SK-N-SH (cell line): Measurements from ENCODE around the gene CX3CR1. TPM values are rescaled to one million over a fixed set of nuclear protein-coding genes. Genes with fewer than 3 reads are reported as not detected.

Source experiments
- CTCF ChIA-PET: fragments of 300-600, 350-600 bp; formaldehyde crosslinking; extraction: SDS; loops from one replicate; lab custom pipeline; 2021; lab: Yijun Ruan, JAX
- POLR2A ChIA-PET: fragments of 350-600 bp; sonication (Branson Sonifier 250); formaldehyde crosslinking; extraction: SDS; loops from one replicate; lab custom pipeline; 2020; ENCODE audit warnings: antibody characterized with exemption, inconsistent platforms; lab: Yijun Ruan, JAX
- DNase-seq: peaks from one replicate; pipeline ENCODE4 v3.0.0; 2012
- H2AFZ ChIP-seq: fragments of 200-600 bp; sonication (generic); 2 replicates; pipeline ENCODE4 v1.8.1; 2016; ENCODE audit warnings: antibody characterized with exemption, mild to moderate bottlenecking, low read depth
- H3F3A ChIP-seq: fragments of 200-600 bp; sonication (generic); replicated peaks from 2 replicates; pipeline ENCODE3; 2016; ENCODE audit warnings: antibody characterized with exemption, mild to moderate bottlenecking; ENCODE audit not compliant: insufficient read depth
- H3K27ac ChIP-seq, 2 experiments: fragments of 200-500 bp in 1 of 2; fragments of 200-600 bp in 1 of 2; sonication (Bioruptor generic) in 1 of 2; sonication (generic), shearing (Covaris generic) in 1 of 2; 2 replicates each; pipeline versions ENCODE4 v1.5.1 to v1.6.1; 2014 to 2016; ENCODE audit warnings: low read depth in 2 of 2, inconsistent platforms in 1 of 2, low read length in 1 of 2, mild to moderate bottlenecking in 1 of 2, mixed read lengths in 1 of 2
- H3K27me3 ChIP-seq: fragments of 200-600 bp; sonication (generic), shearing (Covaris generic); 2 replicates; pipeline ENCODE4 v1.6.1; 2016; ENCODE audit warnings: mixed run types; ENCODE audit not compliant: insufficient read depth
- H3K36me3 ChIP-seq, 2 experiments: fragments of 200-500 bp in 1 of 2; fragments of 200-600 bp in 1 of 2; sonication (Bioruptor generic) in 1 of 2; sonication (generic) in 1 of 2; replicated peaks in 1 of 2; 2 replicates each; pipeline versions ENCODE3 to v1.5.1; 2014 to 2016; ENCODE audit warnings: low read length in 1 of 2, mild to moderate bottlenecking in 1 of 2; ENCODE audit not compliant: insufficient read depth in 2 of 2, control insufficient read depth in 1 of 2
- H3K4me1 ChIP-seq, 2 experiments: fragments of 200-500 bp in 1 of 2; fragments of 200-600 bp in 1 of 2; sonication (Bioruptor generic) in 1 of 2; sonication (generic), shearing (Covaris generic) in 1 of 2; 2 replicates each; pipeline versions ENCODE4 v1.5.1 to v1.6.1; 2014 to 2016; ENCODE audit warnings: low read depth in 1 of 2, low read length in 1 of 2, mixed run types in 1 of 2; ENCODE audit not compliant: insufficient read depth in 2 of 2, control insufficient read depth in 1 of 2
- H3K4me2 ChIP-seq: fragments of 200-600 bp; sonication (generic), shearing (Covaris generic); 2 replicates; pipeline ENCODE4 v1.6.1; 2017; ENCODE audit warnings: mixed run types
- H3K4me3 ChIP-seq, 2 experiments: fragments of 200-500 bp in 1 of 2; fragments of 200-600 bp in 1 of 2; sonication (Bioruptor generic) in 1 of 2; sonication (generic), shearing (Covaris generic) in 1 of 2; 2 replicates each; pipeline versions ENCODE4 v1.5.1 to v1.8.1; 2014 to 2016; ENCODE audit warnings: low read depth in 2 of 2, inconsistent platforms in 1 of 2, low read length in 1 of 2, mild to moderate bottlenecking in 1 of 2, mixed read lengths in 1 of 2, moderate library complexity in 1 of 2
- H3K79me2 ChIP-seq: fragments of 200-600 bp; sonication (generic); 2 replicates; pipeline ENCODE4 v1.8.1; 2017; ENCODE audit warnings: mild to moderate bottlenecking; ENCODE audit not compliant: insufficient read depth
- H3K9ac ChIP-seq: fragments of 200-600 bp; sonication (generic); 2 replicates; pipeline ENCODE4 v1.6.1; 2017; ENCODE audit warnings: mixed run types
- H3K9me2 ChIP-seq: fragments of 200-600 bp; sonication (generic); 2 replicates; pipeline ENCODE4 v1.6.1; 2017; ENCODE audit warnings: mixed run types
- H3K9me3 ChIP-seq: fragments of 200-600 bp; sonication (generic); 2 replicates; pipeline ENCODE4 v1.6.1; 2017; ENCODE audit warnings: mixed run types, mild to moderate bottlenecking, moderate library complexity
- H4K20me1 ChIP-seq: fragments of 200-600 bp; sonication (generic); 2 replicates; pipeline ENCODE4 v1.6.1; 2017; ENCODE audit warnings: mild to moderate bottlenecking, mixed run types; ENCODE audit not compliant: insufficient read depth
- CHD2 ChIP-seq: fragments of 150-350 bp; IDR thresholded peaks from 2 replicates; pipeline ENCODE4 v1.6.1; 2018; ENCODE audit warnings: low read length; ENCODE audit not compliant: partially characterized antibody
- ELF1 ChIP-seq: IDR thresholded peaks from 2 replicates; pipeline ENCODE4 v1.4.0; 2012
- EP300 ChIP-seq, 2 experiments: IDR thresholded peaks; 2 replicates each; pipeline versions ENCODE4 v1.4.0 to v1.6.1; 2012; ENCODE audit warnings: borderline replicate concordance in 1 of 2, low read depth in 1 of 2, low read length in 1 of 2
- FOSL2 ChIP-seq: IDR thresholded peaks from 2 replicates; pipeline ENCODE4 v1.4.0; 2012; ENCODE audit warnings: low read depth, mild to moderate bottlenecking, moderate library complexity, borderline replicate concordance
- FOXJ3 ChIP-seq: sonication (generic); formaldehyde crosslinking; IDR thresholded peaks from 2 replicates; pipeline ENCODE4 v1.5.1; 2020; ENCODE audit warnings: mild to moderate bottlenecking, missing genetic modification reagents
- FOXM1 ChIP-seq: IDR thresholded peaks from 2 replicates; pipeline ENCODE4 v1.4.0; 2012; ENCODE audit warnings: low read depth, mild to moderate bottlenecking
- GABPA ChIP-seq: IDR thresholded peaks from 2 replicates; pipeline ENCODE4 v1.4.0; 2012; ENCODE audit warnings: low read depth, mild to moderate bottlenecking
- GATA2 ChIP-seq: sonication (generic); formaldehyde crosslinking; IDR thresholded peaks from 2 replicates; pipeline ENCODE4 v1.5.0; 2020; ENCODE audit warnings: mild to moderate bottlenecking, missing genetic modification reagents
- JUND ChIP-seq: IDR thresholded peaks from 2 replicates; pipeline ENCODE4 v1.4.0; 2012
- MEF2A ChIP-seq: IDR thresholded peaks from 2 replicates; pipeline ENCODE4 v1.4.0; 2012; ENCODE audit warnings: low read depth, borderline replicate concordance
- NFIC ChIP-seq: IDR thresholded peaks from 2 replicates; pipeline ENCODE4 v1.4.0; 2012; ENCODE audit warnings: borderline replicate concordance
- NRF1 ChIP-seq: IDR thresholded peaks from 2 replicates; pipeline ENCODE4 v1.6.1; 2012; ENCODE audit warnings: low read depth, mild to moderate bottlenecking, low read length
- POLR2AphosphoS5 ChIP-seq: IDR thresholded peaks from 2 replicates; pipeline ENCODE4 v1.6.1; 2012; ENCODE audit warnings: low read depth, low read length
- RAD21 ChIP-seq: IDR thresholded peaks from 2 replicates; pipeline ENCODE4 v1.6.1; 2012; ENCODE audit warnings: mild to moderate bottlenecking, low read length
- RCOR1 ChIP-seq: fragments of 150-350 bp; IDR thresholded peaks from 2 replicates; pipeline ENCODE4 v1.6.1; 2017; ENCODE audit warnings: antibody characterized with exemption, low read length
- RFX5 ChIP-seq: IDR thresholded peaks from 2 replicates; pipeline ENCODE4 v1.6.1; 2012; ENCODE audit warnings: mild to moderate bottlenecking, improper control_type of control experiment, low read length
- SMC3 ChIP-seq: IDR thresholded peaks from 2 replicates; pipeline ENCODE4 v1.6.1; 2012; ENCODE audit warnings: low read depth, low read length, improper control_type of control experiment
- TAF1 ChIP-seq: IDR thresholded peaks from 2 replicates; pipeline ENCODE4 v1.6.1; 2012; ENCODE audit warnings: low read depth, mild to moderate bottlenecking, low read length, moderate library complexity, borderline replicate concordance
- TCF12 ChIP-seq: IDR thresholded peaks from 2 replicates; pipeline ENCODE4 v1.4.0; 2012
- TEAD4 ChIP-seq: IDR thresholded peaks from 2 replicates; pipeline ENCODE4 v1.4.0; 2012; ENCODE audit warnings: mild to moderate bottlenecking, borderline replicate concordance; ENCODE audit not compliant: insufficient read depth
- YY1 ChIP-seq: IDR thresholded peaks from 2 replicates; pipeline ENCODE4 v1.4.0; 2012; ENCODE audit warnings: low read depth, mild to moderate bottlenecking
- WGBS: methylation state at CpG from one replicate; pipeline ENCODE4 v1.1.6; 2017; ENCODE audit warnings: low lambda C conversion rate; 5-methylcytosine and 5-hydroxymethylcytosine counted together
- polyA plus RNA-seq, 3 experiments: library from polyadenylated mRNA; depleted of rRNA; stranded (reverse); fragments of >200 nt; gene quantifications; 2 replicates each; pipeline ENCODE4 v1.2.3, GENCODE V29; 2012
- TF ChIP-seq, protein P1 (sequence below): IDR thresholded peaks from 2 replicates; pipeline ENCODE4; 2012
- TF ChIP-seq, protein P2 (sequence below): IDR thresholded peaks from 2 replicates; pipeline ENCODE4 v1.4.0; 2012; ENCODE audit warnings: low read depth, borderline replicate concordance
- TF ChIP-seq, protein P3 (sequence below): IDR thresholded peaks from 2 replicates; pipeline ENCODE4 v1.4.0; 2012; ENCODE audit warnings: low read depth, borderline replicate concordance

CX3CR1 gene
- polyA plus RNA-seq, 1 of the 3 experiments (the other 2 are of a cell fraction) = not detected

DNA sequence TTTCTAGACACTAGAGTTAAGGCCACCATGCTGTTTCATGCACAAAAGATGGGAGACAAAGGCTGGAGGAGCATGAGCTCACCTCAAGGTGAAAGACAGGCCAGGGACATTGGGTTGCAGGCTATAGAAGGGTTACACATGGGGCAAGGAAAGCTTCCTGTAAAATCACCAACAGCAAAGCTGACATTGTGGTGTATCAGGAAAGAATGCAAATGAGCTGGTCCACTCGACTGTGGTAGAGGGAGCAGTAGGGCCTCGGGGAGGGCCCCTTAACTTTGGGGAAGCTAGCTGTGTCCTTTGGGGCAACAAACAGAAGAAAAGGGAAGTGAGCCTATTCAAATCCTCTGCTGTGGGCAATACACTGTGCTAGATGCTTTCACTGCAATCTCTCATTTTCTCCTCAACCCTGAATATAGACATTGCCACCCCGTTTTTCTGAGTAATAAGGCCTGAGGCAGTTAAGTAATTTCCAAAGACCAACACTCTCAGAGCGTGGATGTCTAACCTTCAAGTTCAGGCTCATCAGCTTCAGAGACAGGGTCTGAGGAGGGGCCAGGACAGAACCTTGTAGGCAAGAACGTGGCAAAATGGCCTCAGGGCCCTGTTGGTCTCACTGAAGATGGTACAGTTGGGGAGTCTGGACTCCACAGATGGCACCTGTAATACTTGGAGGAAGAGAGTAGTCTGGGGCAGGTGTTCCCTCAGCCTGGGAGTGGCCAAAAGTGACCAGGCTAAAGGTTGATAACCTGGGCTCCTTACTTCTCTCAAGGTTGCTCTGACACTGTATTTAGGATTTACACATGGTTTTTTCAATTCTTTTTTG is 24.1 kb downstream of the CX3CR1 start:
- CTCF ChIA-PET = no interaction called here
- TF ChIP-seq POLR2AphosphoS5 = no peak
- TF ChIP-seq CHD2 = no peak
- no peak for TF ChIP-seq RFX5
- no peak for TF ChIP-seq FOSL2
- TF ChIP-seq RCOR1 = no peak
- no peak for TF ChIP-seq TEAD4
- TF ChIP-seq, all 33 proteins: peak for 0
- POLR2A ChIA-PET = no interaction called here

DNA sequence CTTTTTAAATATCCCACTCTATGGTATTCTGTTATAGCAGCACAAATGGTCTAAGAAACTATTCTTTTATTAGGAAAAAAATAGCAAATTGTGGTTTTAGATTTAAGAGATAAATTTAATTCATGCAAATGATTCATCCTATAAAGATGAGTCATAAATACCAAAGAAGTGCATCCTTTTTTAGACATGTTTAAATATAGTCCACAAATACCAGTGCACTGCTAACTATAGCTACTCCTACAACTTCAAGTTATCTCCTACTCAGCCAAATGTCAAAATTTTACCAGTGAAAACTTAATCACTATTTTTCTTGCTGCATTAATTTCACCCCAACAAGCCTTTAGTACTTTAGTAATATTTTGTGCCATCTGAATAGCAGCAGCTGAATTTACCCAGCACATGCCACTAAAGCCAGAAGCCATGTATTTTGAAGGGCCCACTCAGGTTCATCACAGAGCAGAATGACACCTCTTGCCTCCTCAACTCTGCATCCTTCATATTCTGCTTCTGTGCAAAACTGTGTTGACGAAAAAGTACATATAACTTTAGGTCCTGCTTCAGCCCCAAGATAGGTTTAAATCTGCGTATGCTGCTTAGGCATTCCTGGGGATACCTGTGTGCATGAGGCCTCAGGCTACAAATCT is 24.9 kb downstream of the CX3CR1 start:
- Histone ChIP-seq H3K4me1 (0 out of 4 replicates have a peak, but pooled peaks cover 0 to 7% of the 10 kb centered on the region in 2 experiments), H3F3A (peaks cover 8% of the 10 kb centered on the region), H3K79me2 (no peaks in the 10 kb centered on the region), H3K9me3 (no peaks in the 10 kb centered on the region), H2AFZ (no peak overlapping the region; the same call in 1 of the 2 replicates), H4K20me1 (no peaks in the 10 kb centered on the region), H3K27ac (peak overlapping the region in 1 of 2 experiments; percentile 55; a peak in 2 of 4 replicates), H3K9me2 (no peaks in the 10 kb centered on the region), H3K9ac (no peak overlapping the region), H3K4me2 (0 out of 2 replicates have a peak overlapping the region, but pooled peaks have one; percentile 12), H3K4me3 (no peak overlapping the region), H3K36me3 (no peaks in the 10 kb centered on the region), H3K27me3 (0 out of 2 replicates have a peak, but pooled peaks cover 1% of the 10 kb centered on the region)
- no peak for DNase-seq
- ChIA-PET CTCF (no interaction called here), POLR2A (no interaction called here)
- WGBS = 33% methylated on average over 2 of the region's 2 CpGs
- TF ChIP-seq TAF1 = no peak
- TF ChIP-seq RFX5 = no peak
- TF ChIP-seq GABPA = no peak
- peak; percentile 38; the same call in 1 of the 2 replicates for TF ChIP-seq POLR2AphosphoS5
- no peak for TF ChIP-seq YY1
- peak; percentile 54; the same call in 1 of the 2 replicates for TF ChIP-seq NFIC
- peak; percentile 99 for TF ChIP-seq MEF2A
- no peak for TF ChIP-seq NRF1
- TF ChIP-seq, protein P1, sequence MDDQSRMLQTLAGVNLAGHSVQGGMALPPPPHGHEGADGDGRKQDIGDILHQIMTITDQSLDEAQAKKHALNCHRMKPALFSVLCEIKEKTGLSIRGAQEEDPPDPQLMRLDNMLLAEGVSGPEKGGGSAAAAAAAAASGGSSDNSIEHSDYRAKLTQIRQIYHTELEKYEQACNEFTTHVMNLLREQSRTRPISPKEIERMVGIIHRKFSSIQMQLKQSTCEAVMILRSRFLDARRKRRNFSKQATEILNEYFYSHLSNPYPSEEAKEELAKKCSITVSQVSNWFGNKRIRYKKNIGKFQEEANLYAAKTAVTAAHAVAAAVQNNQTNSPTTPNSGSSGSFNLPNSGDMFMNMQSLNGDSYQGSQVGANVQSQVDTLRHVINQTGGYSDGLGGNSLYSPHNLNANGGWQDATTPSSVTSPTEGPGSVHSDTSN = peak; percentile 25; the same call in 1 of the 2 replicates
- TF ChIP-seq FOSL2 = peak; percentile 90; the same call in 1 of the 2 replicates
- TF ChIP-seq, protein P2, sequence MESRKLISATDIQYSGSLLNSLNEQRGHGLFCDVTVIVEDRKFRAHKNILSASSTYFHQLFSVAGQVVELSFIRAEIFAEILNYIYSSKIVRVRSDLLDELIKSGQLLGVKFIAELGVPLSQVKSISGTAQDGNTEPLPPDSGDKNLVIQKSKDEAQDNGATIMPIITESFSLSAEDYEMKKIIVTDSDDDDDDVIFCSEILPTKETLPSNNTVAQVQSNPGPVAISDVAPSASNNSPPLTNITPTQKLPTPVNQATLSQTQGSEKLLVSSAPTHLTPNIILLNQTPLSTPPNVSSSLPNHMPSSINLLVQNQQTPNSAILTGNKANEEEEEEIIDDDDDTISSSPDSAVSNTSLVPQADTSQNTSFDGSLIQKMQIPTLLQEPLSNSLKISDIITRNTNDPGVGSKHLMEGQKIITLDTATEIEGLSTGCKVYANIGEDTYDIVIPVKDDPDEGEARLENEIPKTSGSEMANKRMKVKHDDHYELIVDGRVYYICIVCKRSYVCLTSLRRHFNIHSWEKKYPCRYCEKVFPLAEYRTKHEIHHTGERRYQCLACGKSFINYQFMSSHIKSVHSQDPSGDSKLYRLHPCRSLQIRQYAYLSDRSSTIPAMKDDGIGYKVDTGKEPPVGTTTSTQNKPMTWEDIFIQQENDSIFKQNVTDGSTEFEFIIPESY = no peak
- peak; percentile 93 for TF ChIP-seq JUND
- no peak for TF ChIP-seq RAD21
- no peak for TF ChIP-seq FOXM1
- TF ChIP-seq FOXJ3 (CRISPR knock-in tag) = no peak
- peak in 1 of 2 experiments; percentile 74; a peak in 1 of 4 replicates for TF ChIP-seq EP300 (IDR thresholded peaks at IDR 0.05; ENCODE audit: borderline replicate concordance in 1 of 2, low read depth in 1 of 2, low read length in 1 of 2)
- no peak for TF ChIP-seq SMC3
- TF ChIP-seq ELF1 = no peak
- TF ChIP-seq, protein P3, sequence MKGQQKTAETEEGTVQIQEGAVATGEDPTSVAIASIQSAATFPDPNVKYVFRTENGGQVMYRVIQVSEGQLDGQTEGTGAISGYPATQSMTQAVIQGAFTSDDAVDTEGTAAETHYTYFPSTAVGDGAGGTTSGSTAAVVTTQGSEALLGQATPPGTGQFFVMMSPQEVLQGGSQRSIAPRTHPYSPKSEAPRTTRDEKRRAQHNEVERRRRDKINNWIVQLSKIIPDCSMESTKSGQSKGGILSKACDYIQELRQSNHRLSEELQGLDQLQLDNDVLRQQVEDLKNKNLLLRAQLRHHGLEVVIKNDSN = no peak
- TF ChIP-seq GATA2 (CRISPR knock-in tag) = no peak
- TF ChIP-seq TCF12 = peak; percentile 75

More for the DNA sequence above, 24.1 kb downstream of the CX3CR1 start:
- Histone ChIP-seq H3K4me1 (0 out of 4 replicates have a peak, but pooled peaks cover 0 to 7% of the 10 kb centered on the region in 2 experiments), H3K9me2 (no peaks in the 10 kb centered on the region), H3K9ac (no peak overlapping the region), H3K4me2 (0 out of 2 replicates have a peak overlapping the region, but pooled peaks have one; percentile 12), H3K4me3 (no peak overlapping the region), H4K20me1 (no peaks in the 10 kb centered on the region), H2AFZ (no peak overlapping the region; the same call in 1 of the 2 replicates), H3K36me3 (no peaks in the 10 kb centered on the region), H3K27me3 (0 out of 2 replicates have a peak, but pooled peaks cover 3% of the 10 kb centered on the region), H3K27ac (peak overlapping the region in 1 of 2 experiments; percentile 55; a peak in 1 of 4 replicates), H3K79me2 (no peaks in the 10 kb centered on the region), H3F3A (peaks cover 8% of the 10 kb centered on the region), H3K9me3 (no peaks in the 10 kb centered on the region)
- DNase-seq = no peak
- WGBS = 66% methylated on average over 5 of the region's 5 CpGs
